Ishikawa (cell line): ENCODE data around the gene LAPTM5.

Experiments
- CEBPB ChIP-seq: IDR thresholded peaks from 2 replicates; pipeline ENCODE4 v1.6.1; 2012
- CREB1 ChIP-seq: IDR thresholded peaks from 2 replicates; pipeline ENCODE4 v1.6.1; 2012; ENCODE audit warnings: low read depth
- EGR1 ChIP-seq: IDR thresholded peaks from 2 replicates; pipeline ENCODE4 v1.6.1; 2012
- EP300 ChIP-seq: IDR thresholded peaks from 2 replicates; pipeline ENCODE4 v1.6.1; 2012; ENCODE audit warnings: borderline replicate concordance
- FOXM1 ChIP-seq: IDR thresholded peaks from 2 replicates; pipeline ENCODE4 v1.6.1; 2012; ENCODE audit warnings: low read depth, borderline replicate concordance
- NFIC ChIP-seq: IDR thresholded peaks from 2 replicates; pipeline ENCODE4 v1.6.1; 2012
- RAD21 ChIP-seq: IDR thresholded peaks from 2 replicates; pipeline ENCODE4 v1.6.1; 2012; ENCODE audit warnings: low read depth
- REST ChIP-seq: IDR thresholded peaks from 2 replicates; pipeline ENCODE4 v1.6.1; 2012; ENCODE audit warnings: low read depth, mild to moderate bottlenecking
- TAF1 ChIP-seq: IDR thresholded peaks from 2 replicates; pipeline ENCODE4 v1.6.1; 2012; ENCODE audit warnings: low read depth, mild to moderate bottlenecking
- TCF12 ChIP-seq: IDR thresholded peaks from 2 replicates; pipeline ENCODE4 v1.6.1; 2012; ENCODE audit warnings: low read depth
- TEAD4 ChIP-seq: IDR thresholded peaks from 2 replicates; pipeline ENCODE4 v1.6.1; 2012
- YY1 ChIP-seq: IDR thresholded peaks from 2 replicates; pipeline ENCODE4 v1.6.1; 2012; ENCODE audit warnings: low read depth
- ZBTB7A ChIP-seq: IDR thresholded peaks from 2 replicates; pipeline ENCODE4 v1.6.1; 2012; ENCODE audit warnings: low read depth
- TF ChIP-seq, protein P1 (sequence below): IDR thresholded peaks from 2 replicates; pipeline ENCODE4 v1.6.1; 2012
- TF ChIP-seq, protein P2 (sequence below): IDR thresholded peaks from 2 replicates; pipeline ENCODE4 v1.6.1; 2012

LAPTM5 gene

GRCh38 chr1:30716646-30717045 lies 40.9 kb downstream of the LAPTM5 start:
- no peak for TF ChIP-seq TEAD4
- TF ChIP-seq CREB1: no peak
- TF ChIP-seq ZBTB7A: no peak
- TF ChIP-seq, protein P1, sequence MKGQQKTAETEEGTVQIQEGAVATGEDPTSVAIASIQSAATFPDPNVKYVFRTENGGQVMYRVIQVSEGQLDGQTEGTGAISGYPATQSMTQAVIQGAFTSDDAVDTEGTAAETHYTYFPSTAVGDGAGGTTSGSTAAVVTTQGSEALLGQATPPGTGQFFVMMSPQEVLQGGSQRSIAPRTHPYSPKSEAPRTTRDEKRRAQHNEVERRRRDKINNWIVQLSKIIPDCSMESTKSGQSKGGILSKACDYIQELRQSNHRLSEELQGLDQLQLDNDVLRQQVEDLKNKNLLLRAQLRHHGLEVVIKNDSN: no peak
- no peak for TF ChIP-seq FOXM1
- no peak for TF ChIP-seq CEBPB
- TF ChIP-seq REST: no peak
- TF ChIP-seq NFIC: no peak
- TF ChIP-seq EGR1: no peak
- TF ChIP-seq YY1: no peak
- TF ChIP-seq EP300: no peak
- no peak for TF ChIP-seq TAF1
- no peak for TF ChIP-seq TCF12
- TF ChIP-seq RAD21: no peak
- TF ChIP-seq, protein P2, sequence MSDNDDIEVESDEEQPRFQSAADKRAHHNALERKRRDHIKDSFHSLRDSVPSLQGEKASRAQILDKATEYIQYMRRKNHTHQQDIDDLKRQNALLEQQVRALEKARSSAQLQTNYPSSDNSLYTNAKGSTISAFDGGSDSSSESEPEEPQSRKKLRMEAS: no peak

DNA sequence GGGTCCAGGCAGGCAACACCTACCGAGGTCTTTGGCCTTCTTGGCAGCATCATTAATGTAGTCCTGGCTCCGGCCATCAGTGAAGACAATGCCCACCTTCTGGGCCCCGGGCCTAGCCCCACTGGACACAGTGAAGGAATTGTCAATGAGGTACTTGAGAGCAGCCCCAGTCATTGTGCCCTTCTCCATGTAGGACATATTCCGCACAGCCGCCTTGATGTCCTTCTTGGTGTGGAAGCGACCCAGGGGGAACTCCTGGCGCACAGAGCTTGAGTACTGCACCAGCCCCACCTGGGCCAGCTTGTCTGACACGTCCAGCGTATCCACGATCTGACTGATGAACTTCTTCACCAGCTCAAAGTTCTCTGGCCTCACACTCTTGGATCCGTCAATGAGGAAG lies 41.7 kb downstream of the LAPTM5 start:
- TF ChIP-seq EP300: no peak
- TF ChIP-seq TAF1: no peak
- no peak for TF ChIP-seq TCF12
- TF ChIP-seq CEBPB: no peak
- TF ChIP-seq YY1: no peak
- no peak for TF ChIP-seq CREB1
- no peak for TF ChIP-seq FOXM1
- no peak for TF ChIP-seq EGR1
- TF ChIP-seq NFIC: no peak
- TF ChIP-seq ZBTB7A: no peak
- TF ChIP-seq TEAD4: no peak
- no peak for TF ChIP-seq REST
- TF ChIP-seq, protein P2: no peak

DNA sequence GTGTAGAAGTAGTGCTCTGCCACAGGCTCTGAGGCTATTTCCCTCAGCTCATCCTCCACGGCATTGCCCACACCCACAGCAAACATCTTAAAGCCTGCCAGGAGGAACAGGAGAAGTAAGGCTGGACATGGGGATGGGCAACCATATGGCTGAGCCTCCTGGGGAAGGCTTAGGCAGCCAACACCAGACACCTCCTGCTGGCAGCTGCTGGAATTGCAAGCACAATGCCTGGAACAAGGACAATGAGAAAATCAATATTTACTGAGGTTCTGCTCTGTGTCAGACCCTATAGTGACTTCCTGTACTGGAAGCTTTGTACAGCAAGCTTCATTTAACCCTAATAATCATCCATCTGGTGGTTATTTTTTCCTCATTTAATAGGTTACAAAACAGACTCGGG lies 42.4 kb downstream of the LAPTM5 start:
- peak; percentile 2; the same call in 1 of the 2 replicates for TF ChIP-seq RAD21
- TF ChIP-seq, protein P1: no peak

- no peak for TF ChIP-seq FOXM1
- no peak for TF ChIP-seq NFIC
- TF ChIP-seq CEBPB: no peak
- TF ChIP-seq RAD21: no peak
- no peak for TF ChIP-seq CREB1
- TF ChIP-seq, protein P2: no peak
- TF ChIP-seq EGR1: no peak
- TF ChIP-seq REST: no peak
- TF ChIP-seq EP300: no peak
- TF ChIP-seq TEAD4: no peak
- no peak for TF ChIP-seq TCF12
- TF ChIP-seq, protein P1: no peak
- no peak for TF ChIP-seq YY1
- TF ChIP-seq ZBTB7A: no peak
- no peak for TF ChIP-seq TAF1
Measured at GRCh38 chr1:30714536-30715090, 43.0 kb downstream of the LAPTM5 start.
